ENCODE measurements around the gene RPS4Y1.

DNA sequence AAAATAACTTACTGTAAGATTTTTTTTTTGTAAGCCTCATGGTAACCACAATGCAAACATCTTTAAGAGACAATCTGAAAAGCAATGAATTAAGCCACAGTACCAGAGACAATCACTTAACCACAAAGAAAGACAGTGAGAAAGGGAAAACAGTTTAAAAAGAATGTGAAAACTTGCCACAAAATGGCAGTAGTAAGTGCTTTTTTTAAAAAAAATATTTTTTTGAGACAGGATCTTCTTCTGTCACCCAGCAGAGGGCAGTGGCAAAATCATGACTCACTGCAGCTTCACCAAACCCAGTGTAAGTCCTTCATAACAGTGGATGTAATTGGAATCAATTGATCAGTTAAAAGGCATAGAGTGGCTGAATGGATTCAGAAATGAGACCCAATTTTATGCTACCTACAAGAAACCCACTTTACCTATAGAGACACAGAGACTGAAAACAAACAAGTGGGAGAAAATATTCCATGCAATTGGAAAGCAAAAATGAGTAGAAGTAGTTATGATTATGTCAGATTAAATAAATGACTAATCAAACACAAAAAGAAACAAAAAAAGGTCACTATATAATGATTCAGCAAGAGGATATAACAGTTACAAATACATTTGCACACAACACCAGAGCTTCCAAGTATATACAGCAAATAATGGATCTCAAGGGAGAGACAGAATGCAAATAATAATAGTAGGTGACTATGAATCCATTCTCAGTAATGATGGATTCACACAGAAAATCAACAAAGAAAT lies 71.8 kb downstream of the RPS4Y1 start:
- TF ChIP-seq, protein P1, sequence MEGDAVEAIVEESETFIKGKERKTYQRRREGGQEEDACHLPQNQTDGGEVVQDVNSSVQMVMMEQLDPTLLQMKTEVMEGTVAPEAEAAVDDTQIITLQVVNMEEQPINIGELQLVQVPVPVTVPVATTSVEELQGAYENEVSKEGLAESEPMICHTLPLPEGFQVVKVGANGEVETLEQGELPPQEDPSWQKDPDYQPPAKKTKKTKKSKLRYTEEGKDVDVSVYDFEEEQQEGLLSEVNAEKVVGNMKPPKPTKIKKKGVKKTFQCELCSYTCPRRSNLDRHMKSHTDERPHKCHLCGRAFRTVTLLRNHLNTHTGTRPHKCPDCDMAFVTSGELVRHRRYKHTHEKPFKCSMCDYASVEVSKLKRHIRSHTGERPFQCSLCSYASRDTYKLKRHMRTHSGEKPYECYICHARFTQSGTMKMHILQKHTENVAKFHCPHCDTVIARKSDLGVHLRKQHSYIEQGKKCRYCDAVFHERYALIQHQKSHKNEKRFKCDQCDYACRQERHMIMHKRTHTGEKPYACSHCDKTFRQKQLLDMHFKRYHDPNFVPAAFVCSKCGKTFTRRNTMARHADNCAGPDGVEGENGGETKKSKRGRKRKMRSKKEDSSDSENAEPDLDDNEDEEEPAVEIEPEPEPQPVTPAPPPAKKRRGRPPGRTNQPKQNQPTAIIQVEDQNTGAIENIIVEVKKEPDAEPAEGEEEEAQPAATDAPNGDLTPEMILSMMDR (IDR thresholded peaks at IDR 0.05), result peak in 2 of 12 donors; percentile 26 to 28
- TF ChIP-seq POLR2A (IDR thresholded peaks at IDR 0.05), result no peak

Measured in heart left ventricle (tissue), 13 donors.